Vagina (tissue), 2 donors: Measurements from ENCODE around the gene KIF21A. TPM values are rescaled to one million over a fixed set of nuclear protein-coding genes. Genes with fewer than 3 reads are reported as not detected.

Source experiments
- DNase-seq, 2 donors: peaks; one replicate each; pipeline ENCODE4 v3.0.0-alpha.2; 2017; ENCODE audit errors: extremely low spot score in 2 of 2
- H3K27ac ChIP-seq: fragments of 200-600 bp; sonication (generic); one replicate; pipeline ENCODE4 v1.5.1; 2019
- H3K27me3 ChIP-seq: fragments of 200-600 bp; sonication (generic); one replicate; pipeline ENCODE4 v1.5.1; 2019
- H3K36me3 ChIP-seq, 2 donors: fragments of 200-600 bp; sonication (generic); one replicate each; pipeline ENCODE4 v1.5.1; 2017 to 2019
- H3K4me1 ChIP-seq: fragments of 200-600 bp; sonication (generic); one replicate; pipeline ENCODE4 v1.5.1; 2019
- H3K4me3 ChIP-seq, 2 donors: fragments of 200-600 bp; sonication (generic); 1 replicate in 1 of 2; 2 replicates in 1 of 2; pipeline ENCODE4 v1.5.1; 2016 to 2019
- H3K9me3 ChIP-seq: fragments of 200-600 bp; sonication (generic); one replicate; pipeline ENCODE4 v1.5.1; 2019
- CTCF ChIP-seq, 3 experiments: fragments of 450-650 bp in 2 of 3; fragments of 200-600 bp in 1 of 3; sonication (generic) in 1 of 3; IDR thresholded peaks; one replicate each; pipeline ENCODE4 v1.5.1; 2017 to 2019; ENCODE audit warnings: antibody characterized with exemption in 3 of 3, mild to moderate bottlenecking in 2 of 3, moderate library complexity in 2 of 3
- POLR2A ChIP-seq, 2 donors: fragments of 450-650 bp; IDR thresholded peaks; one replicate each; pipeline ENCODE4 v1.6.1; 2017; ENCODE audit warnings: antibody characterized with exemption in 2 of 2, mild to moderate bottlenecking in 2 of 2, moderate library complexity in 2 of 2
- POLR2AphosphoS5 ChIP-seq, 2 donors: sonication (generic); formaldehyde crosslinking; IDR thresholded peaks; one replicate each; pipeline ENCODE4 v1.9.0; 2017; ENCODE audit warnings: antibody characterized with exemption in 2 of 2, mild to moderate bottlenecking in 2 of 2, low read depth in 1 of 2; ENCODE audit not compliant: insufficient read depth in 1 of 2
- intact Hi-C: fragments of 100-400 bp; cut with DNase I; formaldehyde crosslinking; loops from one replicate; pipeline ENCODE4 v1.15.1; 2023
- total RNA-seq: library from RNA; depleted of rRNA; stranded (reverse); fragments of >200 nt; gene quantifications from one replicate; pipeline ENCODE4 v1.2.3, GENCODE V29; 2016

The KIF21A gene
- total RNA-seq, 1 donor from 2014 or later, result 26.3 TPM

GRCh38 chr12:39380090-39380489, 62.8 kb downstream of the KIF21A start:
- H3K4me3 ChIP-seq, result no peak overlapping the region
- H3K27ac ChIP-seq, result no peak overlapping the region
- TF ChIP-seq POLR2AphosphoS5 (IDR thresholded peaks at IDR 0.05; ENCODE audit: insufficient read depth in 1 of 2, low read depth in 1 of 2) (no peak), POLR2A (IDR thresholded peaks at IDR 0.05) (no peak), CTCF (IDR thresholded peaks at IDR 0.05) (no peak)
- no peaks in the 10 kb centered on the region for H3K4me1 ChIP-seq
- intact Hi-C loops, result no loop called here
- no peaks in the 10 kb centered on the region for H3K27me3 ChIP-seq
- H3K36me3 ChIP-seq, result no peaks in the 10 kb centered on the region
- no peaks in the 10 kb centered on the region for H3K9me3 ChIP-seq
- DNase-seq, result no peak

- H3K36me3 ChIP-seq, result no peaks in the 10 kb centered on the region
- H3K27me3 ChIP-seq, result no peaks in the 10 kb centered on the region
- DNase-seq, result no peak
- H3K27ac ChIP-seq, result no peak overlapping the region
- TF ChIP-seq POLR2AphosphoS5 (IDR thresholded peaks at IDR 0.05; ENCODE audit: insufficient read depth in 1 of 2, low read depth in 1 of 2), result no peak
- TF ChIP-seq POLR2A (IDR thresholded peaks at IDR 0.05), result no peak
- no peak for TF ChIP-seq CTCF (IDR thresholded peaks at IDR 0.05)
- no peaks in the 10 kb centered on the region for H3K9me3 ChIP-seq
- H3K4me3 ChIP-seq, result no peak overlapping the region
- H3K4me1 ChIP-seq, result no peaks in the 10 kb centered on the region
- intact Hi-C loops, result no loop called here
These were observed 64.6 kb downstream of the KIF21A start for GRCh38 chr12:39378341-39378740.

GRCh38 chr12:39375206-39375808, 67.6 kb downstream of the KIF21A start:
- TF ChIP-seq CTCF (IDR thresholded peaks at IDR 0.05) (no peak), POLR2A (IDR thresholded peaks at IDR 0.05) (no peak), POLR2AphosphoS5 (IDR thresholded peaks at IDR 0.05; ENCODE audit: insufficient read depth in 1 of 2, low read depth in 1 of 2) (no peak)
- Histone ChIP-seq H3K4me3 (no peak overlapping the region), H3K27ac (no peak overlapping the region)

GRCh38 chr12:39372929-39373328, 70.0 kb downstream of the KIF21A start:
- DNase-seq, result no peak
- intact Hi-C loops, result no loop called here
- Histone ChIP-seq H3K4me3 (no peak overlapping the region), H3K4me1 (no peaks in the 10 kb centered on the region), H3K36me3 (no peaks in the 10 kb centered on the region), H3K27ac (no peak overlapping the region), H3K27me3 (no peaks in the 10 kb centered on the region), H3K9me3 (no peaks in the 10 kb centered on the region)
- TF ChIP-seq CTCF (IDR thresholded peaks at IDR 0.05), result no peak
- no peak for TF ChIP-seq POLR2AphosphoS5 (IDR thresholded peaks at IDR 0.05; ENCODE audit: insufficient read depth in 1 of 2, low read depth in 1 of 2)
- no peak for TF ChIP-seq POLR2A (IDR thresholded peaks at IDR 0.05)

More at GRCh38 chr12:39375206-39375808, 67.6 kb downstream of the KIF21A start:
- no peak for DNase-seq
- Histone ChIP-seq H3K4me1 (no peaks in the 10 kb centered on the region), H3K36me3 (no peaks in the 10 kb centered on the region), H3K9me3 (no peaks in the 10 kb centered on the region), H3K27me3 (no peaks in the 10 kb centered on the region)
- intact Hi-C loops, result no loop called here

GRCh38 chr12:39372204-39372925, 70.6 kb downstream of the KIF21A start:
- no peak for TF ChIP-seq POLR2A (IDR thresholded peaks at IDR 0.05)
- H3K27ac ChIP-seq, result no peak overlapping the region
- no peaks in the 10 kb centered on the region for H3K36me3 ChIP-seq

More at GRCh38 chr12:39372204-39372925, 70.6 kb downstream of the KIF21A start:
- H3K9me3 ChIP-seq, result no peaks in the 10 kb centered on the region
- no peaks in the 10 kb centered on the region for H3K4me1 ChIP-seq
- no peak overlapping the region for H3K4me3 ChIP-seq
- intact Hi-C loops, result no loop called here
- H3K27me3 ChIP-seq, result no peaks in the 10 kb centered on the region
- DNase-seq, result no peak
